ENCODE measurements around the gene FBXL20. TPM values are rescaled to one million over a fixed set of nuclear protein-coding genes. Genes with fewer than 3 reads are reported as not detected.

FBXL20 gene
- total RNA-seq, 4 donors from 2014 or later, result 13.1 to 19.6 (median 17.2) TPM

DNA sequence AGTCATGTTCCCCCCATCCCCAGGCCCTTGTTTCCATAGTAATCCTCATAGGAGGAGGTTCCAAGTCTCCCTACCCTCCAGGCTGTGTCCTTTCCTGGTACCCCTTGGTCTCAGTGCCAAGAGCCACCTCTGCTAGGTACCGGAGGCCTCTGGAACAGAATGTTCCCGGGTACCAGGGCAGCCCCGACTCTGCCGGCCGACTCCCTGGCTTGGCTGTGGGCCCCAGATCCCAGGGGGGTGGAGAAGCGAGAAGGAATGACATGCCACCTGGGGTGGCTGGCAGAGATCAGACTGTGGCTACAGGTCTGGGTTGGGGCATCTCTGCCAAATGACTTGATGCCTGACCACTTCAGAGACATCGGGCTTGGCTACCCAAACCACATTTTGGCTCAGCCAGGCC is 179.3 kb downstream of the FBXL20 start:
- TF ChIP-seq, protein P1, sequence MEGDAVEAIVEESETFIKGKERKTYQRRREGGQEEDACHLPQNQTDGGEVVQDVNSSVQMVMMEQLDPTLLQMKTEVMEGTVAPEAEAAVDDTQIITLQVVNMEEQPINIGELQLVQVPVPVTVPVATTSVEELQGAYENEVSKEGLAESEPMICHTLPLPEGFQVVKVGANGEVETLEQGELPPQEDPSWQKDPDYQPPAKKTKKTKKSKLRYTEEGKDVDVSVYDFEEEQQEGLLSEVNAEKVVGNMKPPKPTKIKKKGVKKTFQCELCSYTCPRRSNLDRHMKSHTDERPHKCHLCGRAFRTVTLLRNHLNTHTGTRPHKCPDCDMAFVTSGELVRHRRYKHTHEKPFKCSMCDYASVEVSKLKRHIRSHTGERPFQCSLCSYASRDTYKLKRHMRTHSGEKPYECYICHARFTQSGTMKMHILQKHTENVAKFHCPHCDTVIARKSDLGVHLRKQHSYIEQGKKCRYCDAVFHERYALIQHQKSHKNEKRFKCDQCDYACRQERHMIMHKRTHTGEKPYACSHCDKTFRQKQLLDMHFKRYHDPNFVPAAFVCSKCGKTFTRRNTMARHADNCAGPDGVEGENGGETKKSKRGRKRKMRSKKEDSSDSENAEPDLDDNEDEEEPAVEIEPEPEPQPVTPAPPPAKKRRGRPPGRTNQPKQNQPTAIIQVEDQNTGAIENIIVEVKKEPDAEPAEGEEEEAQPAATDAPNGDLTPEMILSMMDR (IDR thresholded peaks at IDR 0.05), result no peak
- no peak for TF ChIP-seq POLR2A (IDR thresholded peaks at IDR 0.05; ENCODE audit: low read depth)
- no peak for TF ChIP-seq POLR2AphosphoS5 (IDR thresholded peaks at IDR 0.05)
- no peak for TF ChIP-seq EP300 (IDR thresholded peaks at IDR 0.05)
- no peak overlapping the region for H3K27ac ChIP-seq (replicated peaks in 1 of 4)
- H3K4me1 ChIP-seq, result peaks cover 14 to 23% (median 21%) of the 10 kb centered on the region in 4 donors
- intact Hi-C loops (cut with DNase I), result no loop called here
- H3K4me3 ChIP-seq, result no peak overlapping the region
- peaks cover 0 to 50% (median 17%) of the 10 kb centered on the region in 4 donors for H3K27me3 ChIP-seq
- H3K9me3 ChIP-seq, result no peaks in the 10 kb centered on the region
- H3K36me3 ChIP-seq, result no peaks in the 10 kb centered on the region
- 95% methylated on average over 7 of the region's 7 CpGs for WGBS
- no peak for DNase-seq (ENCODE audit: extremely low spot score)

DNA sequence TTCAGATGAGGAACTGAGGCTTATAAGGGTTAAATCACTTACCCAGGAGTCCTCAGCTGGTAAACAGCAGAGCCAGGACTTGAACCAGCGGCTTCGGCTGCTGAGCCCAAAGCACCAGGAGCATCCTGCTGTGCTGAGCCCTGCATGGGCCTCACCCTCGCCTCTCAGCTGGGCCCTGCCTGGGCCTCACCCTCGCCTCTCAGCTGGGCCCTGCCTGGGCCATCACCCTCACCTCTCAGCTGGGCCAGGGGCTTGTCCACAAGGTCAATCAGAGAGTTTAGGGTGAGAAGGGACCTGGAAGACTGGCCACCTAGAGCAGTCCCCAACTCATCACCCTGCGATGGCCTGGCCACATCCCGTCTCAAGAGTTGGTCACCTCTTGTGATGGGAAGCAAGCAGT is 179.9 kb downstream of the FBXL20 start:
- Histone ChIP-seq H3K27me3 (peaks cover 0 to 50% (median 14%) of the 10 kb centered on the region in 4 donors), H3K4me1 (peaks cover 14 to 22% (median 21%) of the 10 kb centered on the region in 4 donors), H3K27ac (replicated peaks in 1 of 4) (no peak overlapping the region), H3K4me3 (no peak overlapping the region), H3K36me3 (no peaks in the 10 kb centered on the region), H3K9me3 (no peaks in the 10 kb centered on the region)
- DNase-seq (ENCODE audit: extremely low spot score), result no peak
- TF ChIP-seq, protein P1 (IDR thresholded peaks at IDR 0.05), result no peak
- TF ChIP-seq POLR2A (IDR thresholded peaks at IDR 0.05; ENCODE audit: low read depth) (no peak), POLR2AphosphoS5 (IDR thresholded peaks at IDR 0.05) (no peak), EP300 (IDR thresholded peaks at IDR 0.05) (no peak)
- intact Hi-C loops (cut with DNase I), result no loop called here
- WGBS, result 85% methylated on average over 2 of the region's 6 CpGs

GRCh38 chr17:39219647-39220154 is 181.7 kb downstream of the FBXL20 start:
- intact Hi-C loops (cut with DNase I), result no loop called here
- Histone ChIP-seq H3K36me3 (no peaks in the 10 kb centered on the region), H3K4me1 (peaks cover 0 to 4% (median 3%) of the 10 kb centered on the region in 4 donors), H3K27ac (replicated peaks in 1 of 4) (no peak overlapping the region), H3K27me3 (peaks cover 0 to 41% (median under 1%) of the 10 kb centered on the region in 4 donors), H3K9me3 (no peaks in the 10 kb centered on the region), H3K4me3 (no peak overlapping the region)
- no peak for DNase-seq (ENCODE audit: extremely low spot score)
- TF ChIP-seq POLR2AphosphoS5 (IDR thresholded peaks at IDR 0.05) (no peak), EP300 (IDR thresholded peaks at IDR 0.05) (no peak), POLR2A (IDR thresholded peaks at IDR 0.05; ENCODE audit: low read depth) (no peak)
- TF ChIP-seq, protein P1 (IDR thresholded peaks at IDR 0.05), result no peak
- 83% methylated on average over 4 of the region's 8 CpGs for WGBS

GRCh38 chr17:39218906-39219305 is 182.5 kb downstream of the FBXL20 start:
- H3K4me3 ChIP-seq, result no peak overlapping the region
- no peak overlapping the region for H3K27ac ChIP-seq (replicated peaks in 1 of 4)
- no peak for TF ChIP-seq POLR2AphosphoS5 (IDR thresholded peaks at IDR 0.05)
- no peak for TF ChIP-seq POLR2A (IDR thresholded peaks at IDR 0.05; ENCODE audit: low read depth)
- no peak for TF ChIP-seq EP300 (IDR thresholded peaks at IDR 0.05)
- TF ChIP-seq, protein P1 (IDR thresholded peaks at IDR 0.05), result no peak
- no peak for DNase-seq (ENCODE audit: extremely low spot score)
- H3K4me1 ChIP-seq, result no peaks in the 10 kb centered on the region
- H3K9me3 ChIP-seq, result no peaks in the 10 kb centered on the region
- intact Hi-C loops (cut with DNase I), result no loop called here
- no peaks in the 10 kb centered on the region for H3K36me3 ChIP-seq
- 68% methylated on average over 6 of the region's 8 CpGs for WGBS
- H3K27me3 ChIP-seq, result peaks cover 0 to 40% (median 0%) of the 10 kb centered on the region in 4 donors

Data from esophagus muscularis mucosa (tissue), 4 donors.